Prostate gland (tissue), 2 donors: ENCODE results near the gene MS4A4A. TPM values are rescaled to one million over a fixed set of nuclear protein-coding genes. Genes with fewer than 3 reads are reported as not detected.
A peak's percentile ranks its signal among the peaks of the same experiment; 100 is the strongest.

Experiments used
- DNase-seq: peaks from one replicate; pipeline ENCODE4 v3.0.0-alpha.2; 2019; ENCODE audit warnings: low spot score
- H3K27ac ChIP-seq, 2 donors: fragments of 200-600 bp; sonication (generic); 2 replicates each; pipeline ENCODE4 v1.5.1; 2017 to 2019
- H3K27me3 ChIP-seq: fragments of 200-600 bp; sonication (generic); replicated peaks from 2 replicates; pipeline ENCODE4 v1.5.1; 2019; ENCODE audit not compliant: insufficient read depth
- H3K36me3 ChIP-seq, 2 donors: fragments of 200-600 bp; sonication (generic); 1 replicate in 1 of 2; 2 replicates in 1 of 2; pipeline versions ENCODE4 v1.5.1 to v1.8.1; 2017 to 2019
- H3K4me1 ChIP-seq: fragments of 200-600 bp; sonication (generic); replicated peaks from 2 replicates; pipeline ENCODE4 v1.5.1; 2019
- H3K4me3 ChIP-seq, 2 donors: fragments of 200-600 bp; sonication (generic); 2 replicates each; pipeline ENCODE4 v1.5.1; 2017 to 2019
- H3K9me3 ChIP-seq: fragments of 200-600 bp; sonication (generic); 2 replicates; pipeline ENCODE4 v1.5.1; 2017
- CTCF ChIP-seq, 4 experiments: fragments of 200-600 bp in 2 of 4; fragments of 450-650 bp in 2 of 4; sonication (generic) in 2 of 4; IDR thresholded peaks; 1 replicate in 3 of 4; 2 replicates in 1 of 4; pipeline ENCODE4 v1.5.1; 2016 to 2019; ENCODE audit warnings: antibody characterized with exemption in 4 of 4, mild to moderate bottlenecking in 2 of 4, moderate library complexity in 2 of 4
- POLR2A ChIP-seq: fragments of 450-650 bp; IDR thresholded peaks from one replicate; pipeline ENCODE4 v1.6.1; 2016; ENCODE audit warnings: antibody characterized with exemption, mild to moderate bottlenecking
- POLR2AphosphoS5 ChIP-seq: sonication (generic); formaldehyde crosslinking; IDR thresholded peaks from one replicate; pipeline ENCODE4 v1.6.1; 2017; ENCODE audit warnings: antibody characterized with exemption
- WGBS: methylation state at CpG from one replicate; pipeline ENCODE4 v1.1.5; 2018; 5-methylcytosine and 5-hydroxymethylcytosine counted together
- intact Hi-C: fragments of 100-400 bp; cut with DNase I; formaldehyde crosslinking; loops from one replicate; pipeline ENCODE4 v1.14.2; 2022
- total RNA-seq, 2 donors: library from RNA; depleted of rRNA; stranded (reverse); fragments of >200 nt; gene quantifications; one replicate each; pipeline ENCODE4 v1.1.0, GENCODE V29; 2016

Gene MS4A4A
- total RNA-seq, 2 donors from 2014 or later, result 2.1 to 10.6 TPM

DNA sequence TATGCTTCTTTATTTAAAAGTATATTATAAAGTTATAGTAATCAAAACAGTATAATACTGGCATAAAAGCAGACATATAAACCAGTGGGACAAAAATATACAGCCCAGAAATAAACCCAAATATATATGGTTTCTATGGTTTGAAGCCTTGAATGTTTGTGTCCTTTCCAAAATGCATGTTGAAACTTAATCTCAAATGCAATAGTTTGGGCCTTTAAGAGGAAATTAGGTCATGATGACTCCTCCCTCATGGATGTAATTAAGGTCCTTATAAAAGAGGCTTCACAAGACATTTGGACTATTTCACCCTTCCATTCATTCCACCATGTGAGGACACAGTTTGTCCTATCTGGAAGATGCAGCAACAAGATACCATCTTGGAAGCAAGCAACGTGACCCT, 46.5 kb downstream of the MS4A4A start, which contains the start of gene MS4A6E:
Gene MS4A6E, plus strand, starts transcription at position 301 of the 400 bp plus-strand sequence. CDS start 7,641 bp downstream, outside the sequence.
- 73% methylated on average over 1 of the region's 1 CpG for WGBS
- DNase-seq, result no peak
- TF ChIP-seq POLR2A (no peak), CTCF (IDR thresholded peaks at IDR 0.05) (no peak), POLR2AphosphoS5 (no peak)
- Histone ChIP-seq H3K9me3 (no peaks in the 10 kb centered on the region), H3K4me1 (no peaks in the 10 kb centered on the region), H3K27ac (no peak within 1 kb of the TSS), H3K27me3 (no peaks in the 10 kb centered on the region), H3K36me3 (no peaks in the 10 kb centered on the region), H3K4me3 (no peak within 1 kb of the TSS)
- intact Hi-C loops, result no loop called here

GRCh38 chr11:60328460-60328859, 48.0 kb downstream of the MS4A4A start:
- intact Hi-C loops, result no loop called here
- TF ChIP-seq POLR2A, result no peak
- TF ChIP-seq POLR2AphosphoS5, result no peak
- no peak for TF ChIP-seq CTCF (IDR thresholded peaks at IDR 0.05)
- H3K4me3 ChIP-seq, result no peak overlapping the region
- no peaks in the 10 kb centered on the region for H3K4me1 ChIP-seq
- no peaks in the 10 kb centered on the region for H3K36me3 ChIP-seq
- no peak for DNase-seq
- no peak overlapping the region for H3K27ac ChIP-seq
- H3K9me3 ChIP-seq, result no peaks in the 10 kb centered on the region
- H3K27me3 ChIP-seq, result no peaks in the 10 kb centered on the region

DNA sequence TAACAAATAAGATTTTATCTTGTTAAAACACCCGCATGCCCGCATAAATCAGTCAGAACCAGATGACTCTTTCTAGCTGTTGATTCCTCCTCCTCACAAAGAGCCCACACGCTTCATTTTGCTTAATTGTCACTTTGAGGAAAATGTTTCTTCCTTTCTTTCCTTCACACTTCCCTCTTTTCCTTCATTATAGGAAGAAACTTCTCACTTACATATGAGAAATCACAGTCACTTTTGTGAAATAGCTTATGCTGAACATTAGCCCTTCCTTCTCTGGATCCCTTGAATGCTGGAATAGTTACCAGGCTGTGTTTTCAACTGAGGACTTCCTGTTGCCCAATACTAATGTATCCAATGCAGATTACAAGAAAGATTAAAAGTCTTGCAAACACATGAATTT, 52.4 kb downstream of the MS4A4A start:
- Histone ChIP-seq H3K4me1 (no peaks in the 10 kb centered on the region), H3K27ac (no peak overlapping the region), H3K36me3 (no peaks in the 10 kb centered on the region), H3K27me3 (no peaks in the 10 kb centered on the region), H3K4me3 (no peak overlapping the region), H3K9me3 (no peaks in the 10 kb centered on the region)
- 41% methylated on average over 3 of the region's 3 CpGs for WGBS
- no peak for TF ChIP-seq CTCF (IDR thresholded peaks at IDR 0.05)
- TF ChIP-seq POLR2A, result no peak
- TF ChIP-seq POLR2AphosphoS5, result no peak
- intact Hi-C loops, result no loop called here
- no peak for DNase-seq

DNA sequence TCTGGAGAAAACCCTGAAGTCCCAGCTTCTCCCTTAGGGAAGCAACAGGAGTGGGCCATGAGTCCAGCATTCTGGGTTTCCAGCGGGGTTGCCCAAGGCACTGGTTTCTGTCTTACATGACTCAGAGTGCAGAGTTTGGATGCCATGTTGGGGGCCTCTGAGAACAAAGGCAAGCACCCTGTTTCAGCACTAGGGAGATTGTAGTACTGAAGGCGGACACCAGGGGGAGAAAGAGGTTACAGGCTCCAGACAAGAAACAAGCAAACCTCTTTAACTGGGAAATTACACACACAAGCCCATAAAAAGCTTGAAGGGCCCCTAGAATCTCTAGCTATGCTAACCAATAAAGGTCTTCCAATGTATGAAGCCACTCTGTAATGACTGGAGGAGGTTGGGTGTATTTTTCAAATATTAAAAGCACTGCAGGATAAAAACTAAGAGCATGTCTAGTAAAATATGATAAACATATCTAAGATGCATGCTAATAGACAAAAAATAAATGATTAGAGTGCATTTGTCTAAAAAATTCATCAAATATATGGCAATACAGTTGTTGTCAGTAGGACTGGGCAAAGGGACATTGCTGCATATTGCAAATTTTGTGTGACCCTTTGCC, 53.6 kb downstream of the MS4A4A start:
- intact Hi-C loops, result no loop called here
- no peaks in the 10 kb centered on the region for H3K27me3 ChIP-seq
- H3K36me3 ChIP-seq, result no peaks in the 10 kb centered on the region
- TF ChIP-seq CTCF (IDR thresholded peaks at IDR 0.05), result peak; percentile 17 to 54 (median 49)
- no peak for TF ChIP-seq POLR2AphosphoS5
- H3K4me3 ChIP-seq, result no peak overlapping the region
- DNase-seq, result peak; percentile 43
- H3K9me3 ChIP-seq, result no peaks in the 10 kb centered on the region
- no peak overlapping the region for H3K27ac ChIP-seq
- H3K4me1 ChIP-seq, result no peaks in the 10 kb centered on the region
- 33% methylated on average over 2 of the region's 2 CpGs for WGBS

DNA sequence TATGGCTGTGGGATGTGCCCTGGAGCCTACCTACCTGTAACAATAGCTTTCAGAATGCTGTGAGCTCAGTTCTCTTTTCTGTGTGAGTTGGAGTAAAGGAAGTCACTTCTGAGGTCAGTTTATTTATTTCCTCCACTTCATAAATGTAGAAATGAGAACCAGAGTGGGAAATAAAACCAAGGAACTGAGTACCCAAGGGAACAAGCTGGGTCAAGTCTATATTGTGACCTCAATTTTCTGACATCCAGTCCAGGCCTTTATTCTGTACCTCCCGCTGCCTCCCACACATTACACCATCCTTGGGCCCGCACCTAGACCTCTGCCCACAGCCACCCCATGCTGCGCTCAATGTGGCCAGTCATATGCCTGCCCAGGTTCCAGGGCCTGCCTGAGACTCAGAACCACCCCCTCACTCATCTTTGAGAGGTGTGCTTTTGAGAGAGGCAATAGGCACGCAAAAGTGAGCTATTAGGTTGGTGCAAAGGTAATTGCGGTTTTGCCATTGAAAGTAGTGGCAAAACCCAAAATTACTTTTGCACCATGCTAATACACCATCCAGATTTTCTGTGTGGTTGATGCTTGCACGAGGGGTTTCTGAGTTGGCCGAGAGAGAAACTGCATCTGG, 56.4 kb downstream of the MS4A4A start:
- Histone ChIP-seq H3K4me3 (no peak overlapping the region), H3K4me1 (no peaks in the 10 kb centered on the region), H3K9me3 (no peaks in the 10 kb centered on the region), H3K27me3 (no peaks in the 10 kb centered on the region), H3K36me3 (no peaks in the 10 kb centered on the region), H3K27ac (no peak overlapping the region)
- intact Hi-C loops, result no loop called here
- DNase-seq, result no peak
- TF ChIP-seq POLR2AphosphoS5 (no peak), POLR2A (no peak), CTCF (IDR thresholded peaks at IDR 0.05) (no peak)
- WGBS, result 96% methylated on average over 7 of the region's 7 CpGs
